Neural crest cell (in vitro differentiated cells): ENCODE results near the gene HOXB5. TPM values are rescaled to one million over a fixed set of nuclear protein-coding genes. Genes with fewer than 3 reads are reported as not detected.

ENCODE experiments used
- DNase-seq: peaks from one replicate; pipeline ENCODE4 v3.0.0; 2021; ENCODE audit warnings: low read depth, mixed read lengths, low spot score
- H3K27ac Mint-ChIP-seq: one replicate; pipeline ENCODE4 v1.8.0; 2021; ENCODE audit warnings: mild to moderate bottlenecking, mixed read lengths; ENCODE audit not compliant: unreplicated experiment
- H3K27me3 Mint-ChIP-seq: 2 replicates; pipeline ENCODE4 v1.8.0; 2021; ENCODE audit warnings: low read depth, mild to moderate bottlenecking, mixed read lengths
- H3K36me3 Mint-ChIP-seq: 2 replicates; pipeline ENCODE4 v1.8.0; 2021; ENCODE audit warnings: low read depth, mild to moderate bottlenecking, mixed read lengths
- H3K4me1 Mint-ChIP-seq: 2 replicates; pipeline ENCODE4 v1.8.0; 2021; ENCODE audit warnings: mixed read lengths
- H3K4me3 Mint-ChIP-seq: one replicate; pipeline ENCODE4 v1.8.0; 2021; ENCODE audit warnings: mild to moderate bottlenecking, mixed read lengths
- H3K9me3 Mint-ChIP-seq: 2 replicates; pipeline ENCODE4 v1.8.0; 2021; ENCODE audit warnings: mixed read lengths
- CTCF ChIP-seq: fragments of 200-600 bp; sonication (generic); conservative IDR thresholded peaks from 2 replicates; pipeline ENCODE4 v1.5.0; 2021; ENCODE audit warnings: antibody characterized with exemption, mild to moderate bottlenecking
- total RNA-seq: library from RNA; stranded (reverse); gene quantifications from 2 replicates; pipeline ENCODE4 v1.2.1, GENCODE V29; 2021

Gene HOXB5
- total RNA-seq, 1 donor from 2014 or later = 2.6 TPM

- no peaks in the 10 kb centered on the region for H3K9me3 Mint-ChIP-seq
- TF ChIP-seq CTCF = no peak
- DNase-seq = no peak
- peaks cover 9% of the 10 kb centered on the region for H3K4me1 Mint-ChIP-seq
- peaks cover 99% of the 10 kb centered on the region for H3K27me3 Mint-ChIP-seq
- peaks cover 12% of the 10 kb centered on the region for H3K36me3 Mint-ChIP-seq
- peak overlapping the region; percentile 86 for H3K4me3 Mint-ChIP-seq
- peak overlapping the region; percentile 15 for H3K27ac Mint-ChIP-seq
Measured at GRCh38 chr17:48622857-48623256, 29.3 kb upstream of the HOXB5 start.

GRCh38 chr17:48621410-48622392, 28.1 kb upstream of the HOXB5 start:
- Mint-ChIP-seq H3K9me3 (no peaks in the 10 kb centered on the region), H3K4me1 (peaks cover 9% of the 10 kb centered on the region), H3K4me3 (peak overlapping the region; percentile 86), H3K27ac (peak overlapping the region; percentile 90), H3K36me3 (peaks cover 12% of the 10 kb centered on the region), H3K27me3 (peaks cover 99% of the 10 kb centered on the region)
- TF ChIP-seq CTCF = no peak
- DNase-seq = no peak

- Mint-ChIP-seq H3K27ac (no peak overlapping the region), H3K4me1 (peaks cover 9% of the 10 kb centered on the region), H3K9me3 (no peaks in the 10 kb centered on the region)
Measured at GRCh38 chr17:48620461-48621139, 27.0 kb upstream of the HOXB5 start.

GRCh38 chr17:48619826-48620449, 26.4 kb upstream of the HOXB5 start:
- peak overlapping the region; percentile 86 for H3K4me3 Mint-ChIP-seq
- DNase-seq = no peak
- H3K4me1 Mint-ChIP-seq = peaks cover 9% of the 10 kb centered on the region
- H3K9me3 Mint-ChIP-seq = no peaks in the 10 kb centered on the region
- H3K27ac Mint-ChIP-seq = no peak overlapping the region
- H3K36me3 Mint-ChIP-seq = peaks cover 10% of the 10 kb centered on the region
- peaks cover 100% of the 10 kb centered on the region for H3K27me3 Mint-ChIP-seq
- TF ChIP-seq CTCF = no peak

More at GRCh38 chr17:48620461-48621139, 27.0 kb upstream of the HOXB5 start:
- peaks cover 100% of the 10 kb centered on the region for H3K27me3 Mint-ChIP-seq
- peak overlapping the region; percentile 86 for H3K4me3 Mint-ChIP-seq
- peaks cover 10% of the 10 kb centered on the region for H3K36me3 Mint-ChIP-seq
- no peak for DNase-seq
- no peak for TF ChIP-seq CTCF

GRCh38 chr17:48618256-48618896, 24.8 kb upstream of the HOXB5 start:
- Mint-ChIP-seq H3K36me3 (peaks cover 12% of the 10 kb centered on the region), H3K27me3 (peaks cover 100% of the 10 kb centered on the region), H3K4me3 (peak overlapping the region; percentile 88), H3K4me1 (peaks cover 9% of the 10 kb centered on the region), H3K27ac (peak overlapping the region; percentile 97), H3K9me3 (no peaks in the 10 kb centered on the region)
- TF ChIP-seq CTCF = peak; percentile 100
- DNase-seq = peak; percentile 96
